Astrocyte of the spinal cord (primary cell): ENCODE results near the gene RSRC1.
"Not testable (repeated sequence)": the region's sequence is repeated elsewhere in the genome, so short reads cannot be mapped to it uniquely, and the experiment has no call there.

Source experiments
- DNase-seq: peaks from one replicate; pipeline ENCODE4 v3.0.0; 2011; ENCODE audit warnings: low read depth, low spot score
- H3K4me3 ChIP-seq: 2 replicates; pipeline ENCODE4 v1.5.1; 2011; ENCODE audit warnings: low read depth, mild to moderate bottlenecking, low read length, moderate library complexity
- CTCF ChIP-seq: IDR thresholded peaks from 2 replicates; pipeline ENCODE4 v1.5.1; 2012; ENCODE audit warnings: low read depth, mild to moderate bottlenecking, low read length, inconsistent platforms
- in situ Hi-C: cut with HindIII; loops from 2 replicates; pipeline ENCODE4 v1.10.0; 2017; ENCODE audit warnings: low sequenced_read_pairs

The RSRC1 gene

GRCh38 chr3:158491968-158492367, 382.1 kb downstream of the RSRC1 start:
- no peak for TF ChIP-seq CTCF
- DNase-seq = no peak
- H3K4me3 ChIP-seq = no peak overlapping the region
- in situ Hi-C loops = no loop called here

- H3K4me3 ChIP-seq = no peak overlapping the region
- DNase-seq = no peak
- in situ Hi-C loops = no loop called here
- TF ChIP-seq CTCF = no peak
Observed at GRCh38 chr3:158492685-158493084, 382.8 kb downstream of the RSRC1 start.

- DNase-seq = no peak
- no peak overlapping the region for H3K4me3 ChIP-seq
- in situ Hi-C loops = no loop called here
- TF ChIP-seq CTCF = no peak
Observed at GRCh38 chr3:158493931-158494330, 384.0 kb downstream of the RSRC1 start.

GRCh38 chr3:158494673-158495072, 384.8 kb downstream of the RSRC1 start:
- DNase-seq = no peak
- in situ Hi-C loops = no loop called here
- H3K4me3 ChIP-seq = no peak overlapping the region
- TF ChIP-seq CTCF = no peak

GRCh38 chr3:158495398-158495902, 385.6 kb downstream of the RSRC1 start:
- DNase-seq, H3K4me3 ChIP-seq, in situ Hi-C loops: not testable (repeated sequence)

- in situ Hi-C loops = no loop called here
- H3K4me3 ChIP-seq = no peak overlapping the region
- DNase-seq = no peak
- TF ChIP-seq CTCF = no peak
Observed at GRCh38 chr3:158505117-158505516, 395.2 kb downstream of the RSRC1 start.

GRCh38 chr3:158506456-158506855, 396.6 kb downstream of the RSRC1 start:
- TF ChIP-seq CTCF = no peak
- no peak for DNase-seq
- H3K4me3 ChIP-seq = no peak overlapping the region
- in situ Hi-C loops = no loop called here
